ENCODE results near the gene MBOAT7.

The MBOAT7 gene

DNA sequence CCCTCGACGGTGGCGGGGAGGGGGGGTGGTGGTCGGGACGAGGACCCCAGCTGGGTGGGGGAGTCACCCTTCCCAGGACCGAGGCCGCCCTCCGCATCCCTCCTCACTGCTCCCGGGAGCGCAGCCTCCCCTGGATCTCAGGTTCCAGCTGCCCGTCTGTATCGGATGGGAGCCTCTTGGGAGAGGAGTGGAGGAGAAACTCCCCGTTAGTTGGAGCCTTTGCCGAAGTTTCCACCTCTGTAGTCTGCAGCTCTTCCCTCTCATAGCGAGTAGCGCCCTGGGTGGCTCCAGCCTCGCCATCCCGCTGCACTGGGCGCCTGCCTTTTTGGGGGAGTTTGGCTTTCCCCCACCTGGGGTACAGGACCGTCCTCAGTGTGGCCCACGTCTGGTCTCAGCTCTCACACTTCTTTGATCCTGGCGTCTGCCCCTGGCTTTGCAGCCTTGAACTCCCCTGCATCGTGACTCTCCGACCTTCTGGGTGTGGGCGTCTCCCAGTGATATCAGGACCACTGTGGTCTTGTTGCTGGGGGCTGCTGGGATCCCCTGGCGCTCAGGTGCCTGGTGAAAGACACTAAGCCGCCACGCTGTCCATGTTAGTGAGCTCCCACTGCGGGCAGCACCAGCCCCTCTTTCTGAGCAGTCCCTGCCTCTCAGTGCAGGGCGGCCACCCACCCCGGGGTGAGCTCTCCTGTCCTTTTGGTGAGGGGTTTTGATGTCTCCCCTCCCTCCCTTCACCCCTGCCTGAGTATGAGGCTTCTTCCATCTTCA, 50.7 kb downstream of the MBOAT7 start:
- TF ChIP-seq, protein P1, sequence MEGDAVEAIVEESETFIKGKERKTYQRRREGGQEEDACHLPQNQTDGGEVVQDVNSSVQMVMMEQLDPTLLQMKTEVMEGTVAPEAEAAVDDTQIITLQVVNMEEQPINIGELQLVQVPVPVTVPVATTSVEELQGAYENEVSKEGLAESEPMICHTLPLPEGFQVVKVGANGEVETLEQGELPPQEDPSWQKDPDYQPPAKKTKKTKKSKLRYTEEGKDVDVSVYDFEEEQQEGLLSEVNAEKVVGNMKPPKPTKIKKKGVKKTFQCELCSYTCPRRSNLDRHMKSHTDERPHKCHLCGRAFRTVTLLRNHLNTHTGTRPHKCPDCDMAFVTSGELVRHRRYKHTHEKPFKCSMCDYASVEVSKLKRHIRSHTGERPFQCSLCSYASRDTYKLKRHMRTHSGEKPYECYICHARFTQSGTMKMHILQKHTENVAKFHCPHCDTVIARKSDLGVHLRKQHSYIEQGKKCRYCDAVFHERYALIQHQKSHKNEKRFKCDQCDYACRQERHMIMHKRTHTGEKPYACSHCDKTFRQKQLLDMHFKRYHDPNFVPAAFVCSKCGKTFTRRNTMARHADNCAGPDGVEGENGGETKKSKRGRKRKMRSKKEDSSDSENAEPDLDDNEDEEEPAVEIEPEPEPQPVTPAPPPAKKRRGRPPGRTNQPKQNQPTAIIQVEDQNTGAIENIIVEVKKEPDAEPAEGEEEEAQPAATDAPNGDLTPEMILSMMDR (IDR thresholded peaks at IDR 0.05; ENCODE audit: low read depth, low read length), result peak; percentile 6
- H3K4me3 ChIP-seq (replicated peaks in 1 of 2; ENCODE audit: low read depth in 2 of 2, low read length in 2 of 2), result peak overlapping the region; percentile 67 to 85
- peak in 1 of 2 donors; percentile 9 for DNase-seq (ENCODE audit: low read depth in 2 of 2)

DNA sequence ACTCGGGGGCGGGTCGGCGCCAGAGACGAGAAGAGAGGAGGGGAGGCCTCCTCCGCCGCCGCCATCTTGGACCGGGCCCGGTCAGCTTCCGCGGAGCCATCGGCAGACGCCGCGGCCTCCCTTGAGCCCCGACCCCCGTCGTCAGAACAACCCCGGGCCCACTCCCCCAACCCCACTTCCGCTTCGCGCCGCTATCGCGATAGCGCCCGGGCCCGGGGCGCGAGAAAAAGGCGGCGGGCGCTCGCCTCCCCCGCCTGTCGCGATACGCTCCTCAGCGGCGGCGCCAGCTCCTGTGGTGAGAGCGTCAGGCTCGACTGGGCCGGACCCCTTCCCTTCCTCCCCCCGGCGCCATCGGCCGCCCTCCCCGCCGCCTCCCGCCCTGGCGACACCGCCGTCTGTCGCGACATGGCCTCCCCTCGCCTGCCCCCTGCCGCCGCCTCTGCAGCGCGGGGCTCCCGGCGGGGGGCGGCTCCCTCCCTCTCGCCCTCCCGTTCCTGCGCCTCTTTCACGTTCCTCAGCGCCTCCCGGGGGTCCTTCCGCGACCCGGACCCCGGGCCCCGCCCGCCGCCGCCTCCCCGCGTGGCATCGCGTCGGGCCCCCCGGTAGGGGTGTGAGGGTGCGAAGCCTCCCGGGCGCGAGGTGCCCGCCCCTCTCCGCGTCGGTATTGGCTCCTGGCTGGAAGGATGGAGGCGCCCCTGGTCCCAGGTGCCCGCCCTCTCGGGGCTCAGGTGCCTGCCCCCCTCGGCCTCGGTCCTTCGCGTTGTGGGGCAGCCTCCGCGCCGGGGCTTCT, 51.5 kb downstream of the MBOAT7 start, which contains the start of gene CNOT3:
Gene CNOT3, plus strand, starts transcription at position 64 of the 790 bp plus-strand sequence. CDS start 5,217 bp downstream, outside the sequence.
- no peak for DNase-seq (ENCODE audit: low read depth in 2 of 2)
- TF ChIP-seq, protein P1 (IDR thresholded peaks at IDR 0.05; ENCODE audit: low read depth, low read length), result no peak
- H3K4me3 ChIP-seq (replicated peaks in 1 of 2; ENCODE audit: low read depth in 2 of 2, low read length in 2 of 2), result peak within 1 kb of the TSS; percentile 67 to 85

DNA sequence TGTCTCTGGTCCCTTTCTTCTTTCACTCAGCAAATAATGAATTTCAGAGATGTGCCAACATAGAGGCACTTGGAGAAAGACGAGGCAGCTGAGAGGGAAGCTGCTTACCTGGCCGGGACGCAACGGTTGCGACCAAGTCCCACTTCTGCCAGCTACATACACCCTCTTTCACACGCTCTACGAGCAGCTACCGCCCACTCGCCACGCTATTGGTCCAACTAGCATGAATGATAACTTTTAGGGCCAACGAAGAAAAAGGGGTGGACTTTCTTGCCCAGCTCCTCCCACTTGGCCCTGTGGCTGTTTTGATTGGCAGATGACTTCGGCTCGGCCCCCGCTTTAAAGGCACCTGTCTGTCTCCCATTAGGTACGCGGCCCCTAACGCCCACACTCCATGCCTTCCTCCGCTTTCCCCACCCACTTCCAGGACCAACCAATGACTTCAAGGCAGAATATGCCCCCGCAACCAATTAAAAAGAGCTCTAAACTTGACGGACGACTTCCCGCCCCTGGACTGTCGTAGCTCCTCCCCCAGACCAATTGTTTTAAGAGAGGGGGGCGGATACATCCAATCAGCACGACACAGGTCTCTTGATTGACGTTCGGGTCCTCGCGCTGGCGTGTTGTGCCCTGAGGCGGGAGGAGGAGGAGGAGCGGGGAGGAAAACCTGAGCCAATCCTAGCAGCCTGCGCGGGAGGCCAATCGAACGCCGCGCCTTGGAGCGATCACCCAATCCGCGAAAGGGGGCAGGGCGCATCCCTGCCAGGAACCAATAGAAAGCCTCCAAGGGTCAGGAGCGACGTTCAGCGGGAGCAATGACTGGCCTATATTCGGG, 52.3 kb downstream of the MBOAT7 start:
- TF ChIP-seq, protein P1 (IDR thresholded peaks at IDR 0.05; ENCODE audit: low read depth, low read length), result no peak
- peak; percentile 100 for DNase-seq (ENCODE audit: low read depth in 2 of 2)
- peak overlapping the region; percentile 67 to 85 for H3K4me3 ChIP-seq (replicated peaks in 1 of 2; ENCODE audit: low read depth in 2 of 2, low read length in 2 of 2)

DNA sequence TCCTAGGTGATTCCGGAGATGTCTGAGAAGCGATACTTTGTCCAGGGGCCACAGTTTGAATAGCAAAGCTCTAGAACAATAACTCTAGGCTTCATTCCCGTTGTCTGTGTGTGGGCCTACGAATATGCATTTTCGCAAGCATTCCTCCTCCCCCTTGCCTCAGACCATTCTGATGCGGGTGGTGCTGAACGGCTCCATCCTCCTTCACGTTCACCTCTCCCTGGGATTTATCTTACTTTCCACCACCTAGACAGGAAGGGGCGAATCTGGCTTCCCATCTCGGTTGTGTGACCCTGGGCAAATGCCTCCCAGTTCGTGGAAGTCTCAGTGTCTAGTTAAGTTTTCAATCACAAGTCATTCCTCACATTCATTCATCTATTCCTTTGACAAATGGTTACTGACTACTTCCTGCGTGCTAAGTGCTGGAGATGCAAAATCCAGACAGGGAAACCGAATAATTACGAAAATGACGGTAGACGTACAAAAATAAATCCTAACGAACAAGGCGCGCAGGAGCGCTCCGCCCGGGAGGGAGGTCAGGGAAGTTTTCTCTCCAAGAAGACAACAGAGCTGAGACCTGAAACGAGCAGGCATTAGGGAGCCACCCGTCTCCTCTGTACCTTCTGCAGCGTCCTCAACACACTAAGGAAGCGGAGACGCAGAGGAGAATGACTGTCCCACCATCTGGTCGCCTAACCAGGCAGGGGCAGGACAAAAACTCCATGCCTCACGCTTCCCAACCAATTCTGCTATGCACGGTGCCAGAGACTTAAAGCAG, 53.1 kb downstream of the MBOAT7 start:
- peak; percentile 8 to 31 for DNase-seq (ENCODE audit: low read depth in 2 of 2)
- H3K4me3 ChIP-seq (replicated peaks in 1 of 2; ENCODE audit: low read depth in 2 of 2, low read length in 2 of 2), result peak overlapping the region; percentile 49 to 62
- TF ChIP-seq, protein P1 (IDR thresholded peaks at IDR 0.05; ENCODE audit: low read depth, low read length), result no peak

DNA sequence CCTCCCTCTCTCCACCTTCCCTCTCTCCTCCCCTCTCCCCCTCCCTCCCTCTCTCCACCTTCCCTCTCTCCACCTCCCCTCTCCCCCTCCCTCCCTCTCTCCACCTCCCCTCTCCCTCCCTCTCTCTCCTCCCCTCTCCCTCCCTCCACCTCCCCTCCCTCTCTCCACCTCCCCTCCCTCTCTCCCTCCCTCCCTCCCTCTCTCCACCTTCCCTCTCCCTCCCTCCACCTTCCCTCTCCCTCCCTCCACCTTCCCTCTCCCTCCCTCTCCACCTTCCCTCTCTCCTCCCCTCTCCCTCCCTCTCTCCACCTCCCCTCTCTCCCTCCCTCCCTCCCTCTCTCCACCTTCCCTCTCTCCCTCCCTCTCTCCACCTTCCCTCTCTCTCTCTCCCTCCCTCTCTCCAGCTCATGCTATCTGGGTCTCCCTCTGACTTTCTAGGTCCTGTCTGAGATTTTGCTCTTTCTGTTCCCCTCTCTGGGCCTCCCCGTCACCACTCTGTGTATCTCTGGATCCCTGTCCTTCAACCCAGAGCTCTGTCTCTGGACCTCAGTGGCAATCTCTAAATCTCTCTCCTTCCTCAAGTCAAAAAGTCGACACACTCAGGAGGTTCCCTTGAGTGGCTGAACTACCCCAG, 55.3 kb downstream of the MBOAT7 start:
- TF ChIP-seq, protein P1 (IDR thresholded peaks at IDR 0.05; ENCODE audit: low read depth, low read length), result no peak
- no peak overlapping the region for H3K4me3 ChIP-seq (replicated peaks in 1 of 2; ENCODE audit: low read depth in 2 of 2, low read length in 2 of 2)
- DNase-seq (ENCODE audit: low read depth in 2 of 2), result no peak

All from cardiac fibroblast (primary cell).